Uterus (tissue), 4 donors: ENCODE results near the gene UST. TPM values are rescaled to one million over a fixed set of nuclear protein-coding genes. Genes with fewer than 3 reads are reported as not detected.

ENCODE experiments used
- DNase-seq, 2 donors: peaks; one replicate each; pipeline ENCODE4 v3.0.0-alpha.2; 2019 to 2020
- H3K27ac ChIP-seq, 2 donors: fragments of 200-600 bp; sonication (generic); 1 replicate in 1 of 2; 2 replicates in 1 of 2; pipeline ENCODE4 v1.5.1; 2016 to 2018
- H3K27me3 ChIP-seq, 2 donors: fragments of 200-600 bp; sonication (generic); one replicate each; pipeline ENCODE4 v1.5.1; 2018 to 2019; ENCODE audit warnings: control low read depth in 1 of 2
- H3K36me3 ChIP-seq, 2 donors: fragments of 200-600 bp; sonication (generic); one replicate each; pipeline ENCODE4 v1.5.1; 2019; ENCODE audit warnings: control low read depth in 1 of 2
- H3K4me1 ChIP-seq, 2 donors: fragments of 200-600 bp; sonication (generic); one replicate each; pipeline ENCODE4 v1.5.1; 2018 to 2019; ENCODE audit warnings: control low read depth in 1 of 2
- H3K4me3 ChIP-seq, 2 donors: fragments of 200-600 bp; sonication (generic); 1 replicate in 1 of 2; 2 replicates in 1 of 2; pipeline ENCODE4 v1.5.1; 2018 to 2019; ENCODE audit warnings: mild to moderate bottlenecking in 1 of 2
- H3K9me3 ChIP-seq, 2 donors: fragments of 200-600 bp; sonication (generic); one replicate each; pipeline ENCODE4 v1.5.1; 2019; ENCODE audit warnings: control low read depth in 1 of 2
- CTCF ChIP-seq, 4 experiments: fragments of 200-600 bp in 2 of 4; fragments of 450-650 bp in 2 of 4; sonication (generic) in 2 of 4; IDR thresholded peaks; one replicate each; pipeline ENCODE4 v1.5.1; 2016 to 2019; ENCODE audit warnings: antibody characterized with exemption in 4 of 4, mild to moderate bottlenecking in 2 of 4, moderate library complexity in 1 of 4
- POLR2A ChIP-seq, 2 donors: fragments of 450-650 bp; IDR thresholded peaks; one replicate each; pipeline ENCODE4 v1.6.1; 2016; ENCODE audit warnings: antibody characterized with exemption in 2 of 2, mild to moderate bottlenecking in 1 of 2, moderate library complexity in 1 of 2
- intact Hi-C: fragments of 100-400 bp; cut with DNase I; formaldehyde crosslinking; loops from one replicate; pipeline ENCODE4 v1.15.1; 2023; ENCODE audit warnings: low total_unique reads
- total RNA-seq, 4 donors: library from RNA; depleted of rRNA in 3 of 4; stranded (reverse); fragments of >200 nt in 3 of 4; gene quantifications; one replicate each; pipeline versions ENCODE4 v1.1.0 to v1.2.4, GENCODE V29; 2014 to 2023
- donor health status: DM: yes; HTN: yes; CAD: no.

The UST gene
- total RNA-seq, 4 donors from 2014 or later, result 6.1 to 23.2 (median 17.2) TPM

- peak overlapping the region; percentile 29 to 75 for H3K27ac ChIP-seq
- DNase-seq, result no peak
- H3K9me3 ChIP-seq, result no peaks in the 10 kb centered on the region
- no peak for TF ChIP-seq POLR2A (IDR thresholded peaks at IDR 0.05)
- no peaks in the 10 kb centered on the region for H3K36me3 ChIP-seq
- intact Hi-C loops, result no loop called here
- no peaks in the 10 kb centered on the region for H3K27me3 ChIP-seq
- H3K4me1 ChIP-seq, result no peaks in the 10 kb centered on the region
- peak overlapping the region; percentile 13 to 37 for H3K4me3 ChIP-seq
Observed at GRCh38 chr6:148700741-148701311, 46.0 kb upstream of the UST start.

- peak overlapping the region in 1 of 2 donors; percentile 37 for H3K4me3 ChIP-seq
- no peaks in the 10 kb centered on the region for H3K36me3 ChIP-seq
- no peaks in the 10 kb centered on the region for H3K27me3 ChIP-seq
- intact Hi-C loops, result no loop called here
- H3K9me3 ChIP-seq, result no peaks in the 10 kb centered on the region
- DNase-seq, result no peak
- no peak for TF ChIP-seq POLR2A (IDR thresholded peaks at IDR 0.05)
- no peak for TF ChIP-seq CTCF (IDR thresholded peaks at IDR 0.05)
- H3K27ac ChIP-seq, result peak overlapping the region; percentile 29 to 75
- no peaks in the 10 kb centered on the region for H3K4me1 ChIP-seq
Observed at GRCh38 chr6:148701375-148701774, 45.5 kb upstream of the UST start.

GRCh38 chr6:148703900-148704299 lies 42.9 kb upstream of the UST start:
- no peaks in the 10 kb centered on the region for H3K27me3 ChIP-seq
- DNase-seq, result no peak
- no peaks in the 10 kb centered on the region for H3K9me3 ChIP-seq
- H3K4me3 ChIP-seq, result no peak overlapping the region
- H3K27ac ChIP-seq, result no peak overlapping the region
- intact Hi-C loops, result no loop called here
- no peaks in the 10 kb centered on the region for H3K36me3 ChIP-seq
- TF ChIP-seq POLR2A (IDR thresholded peaks at IDR 0.05) (no peak), CTCF (IDR thresholded peaks at IDR 0.05) (no peak)
- H3K4me1 ChIP-seq, result no peaks in the 10 kb centered on the region

GRCh38 chr6:148704400-148705246 lies 42.2 kb upstream of the UST start:
- no peaks in the 10 kb centered on the region for H3K27me3 ChIP-seq
- no peaks in the 10 kb centered on the region for H3K9me3 ChIP-seq
- no peak overlapping the region for H3K4me3 ChIP-seq
- no peak for TF ChIP-seq POLR2A (IDR thresholded peaks at IDR 0.05)
- no peak for TF ChIP-seq CTCF (IDR thresholded peaks at IDR 0.05)
- H3K36me3 ChIP-seq, result no peaks in the 10 kb centered on the region
- intact Hi-C loops, result no loop called here
- H3K27ac ChIP-seq, result no peak overlapping the region
- DNase-seq, result no peak
- no peaks in the 10 kb centered on the region for H3K4me1 ChIP-seq

- Histone ChIP-seq H3K27ac (no peak overlapping the region), H3K27me3 (no peaks in the 10 kb centered on the region), H3K9me3 (no peaks in the 10 kb centered on the region), H3K36me3 (no peaks in the 10 kb centered on the region), H3K4me3 (no peak overlapping the region), H3K4me1 (no peaks in the 10 kb centered on the region)
- intact Hi-C loops, result no loop called here
- TF ChIP-seq POLR2A (IDR thresholded peaks at IDR 0.05) (no peak), CTCF (IDR thresholded peaks at IDR 0.05) (no peak)
- DNase-seq, result no peak
Observed at GRCh38 chr6:148708707-148709106, 38.1 kb upstream of the UST start.
